ENCODE data around the gene UGT3A2.

UGT3A2 gene

DNA sequence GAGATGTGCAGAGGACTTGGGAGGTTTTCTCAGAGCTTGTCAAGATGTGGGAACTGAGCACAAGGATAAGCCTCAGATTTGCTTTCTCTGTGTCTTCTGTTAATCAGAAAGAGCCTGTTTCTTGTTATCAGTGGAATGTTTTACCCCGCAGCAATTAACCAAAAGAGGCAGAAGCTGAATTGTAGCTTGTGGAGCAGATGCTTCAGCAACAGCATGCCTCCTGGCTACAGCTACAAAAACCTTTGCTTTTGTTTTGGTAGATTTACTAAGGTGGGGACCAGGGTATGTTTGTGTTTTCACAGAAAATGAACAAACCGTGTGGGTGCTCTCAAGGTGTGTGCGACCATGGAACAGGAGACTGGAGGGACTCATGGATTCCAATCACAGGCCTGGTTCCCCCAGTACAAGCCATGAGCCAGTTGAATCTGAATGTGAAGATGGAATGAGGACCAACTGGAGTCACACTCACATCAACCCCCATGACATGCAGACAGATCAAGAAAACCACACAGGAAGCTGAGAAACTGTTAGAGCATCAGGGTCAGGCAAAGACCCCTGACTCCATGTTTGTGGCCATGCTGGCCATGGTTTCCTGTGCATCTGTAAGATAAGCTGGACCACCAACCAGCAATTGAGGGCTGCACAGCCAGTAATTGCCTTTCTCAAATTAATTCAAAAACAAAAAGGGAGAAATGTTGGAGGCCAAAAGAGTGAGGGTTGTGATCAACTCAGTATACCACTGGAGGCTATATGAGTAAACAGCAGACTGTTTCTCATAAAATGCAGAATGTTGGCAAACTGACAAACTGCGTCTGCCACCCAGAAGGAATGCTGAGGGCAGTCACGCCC, 6.9 kb downstream of the UGT3A2 start:
- no peak for ATAC-seq
- TF ChIP-seq ESRRG (CRISPR knock-in tag; IDR thresholded peaks at IDR 0.05) (no peak), ISL1 (CRISPR knock-in tag; IDR thresholded peaks at IDR 0.05) (no peak), PPARA (CRISPR knock-in tag; IDR thresholded peaks at IDR 0.05; ENCODE audit: borderline replicate concordance) (no peak), CSDC2 (CRISPR knock-in tag; IDR thresholded peaks at IDR 0.05) (no peak), TCF4 (CRISPR knock-in tag; IDR thresholded peaks at IDR 0.05; ENCODE audit: borderline replicate concordance) (no peak), ZC3H10 (CRISPR knock-in tag; IDR thresholded peaks at IDR 0.05) (no peak), ZNF565 (CRISPR knock-in tag; conservative IDR thresholded peaks at IDR 0.05; ENCODE audit: low read depth) (no peak), ARNTL (CRISPR knock-in tag; IDR thresholded peaks at IDR 0.05; ENCODE audit: borderline replicate concordance, low read depth) (no peak), RARB (CRISPR knock-in tag; IDR thresholded peaks at IDR 0.05) (no peak)
- TF ChIP-seq, protein P1, sequence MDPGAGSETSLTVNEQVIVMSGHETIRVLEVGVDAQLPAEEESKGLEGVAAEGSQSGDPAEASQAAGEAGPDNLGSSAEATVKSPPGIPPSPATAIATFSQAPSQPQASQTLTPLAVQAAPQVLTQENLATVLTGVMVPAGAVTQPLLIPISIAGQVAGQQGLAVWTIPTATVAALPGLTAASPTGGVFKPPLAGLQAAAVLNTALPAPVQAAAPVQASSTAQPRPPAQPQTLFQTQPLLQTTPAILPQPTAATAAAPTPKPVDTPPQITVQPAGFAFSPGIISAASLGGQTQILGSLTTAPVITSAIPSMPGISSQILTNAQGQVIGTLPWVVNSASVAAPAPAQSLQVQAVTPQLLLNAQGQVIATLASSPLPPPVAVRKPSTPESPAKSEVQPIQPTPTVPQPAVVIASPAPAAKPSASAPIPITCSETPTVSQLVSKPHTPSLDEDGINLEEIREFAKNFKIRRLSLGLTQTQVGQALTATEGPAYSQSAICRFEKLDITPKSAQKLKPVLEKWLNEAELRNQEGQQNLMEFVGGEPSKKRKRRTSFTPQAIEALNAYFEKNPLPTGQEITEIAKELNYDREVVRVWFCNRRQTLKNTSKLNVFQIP (CRISPR knock-in tag; IDR thresholded peaks at IDR 0.05; ENCODE audit: borderline replicate concordance, low read depth) = no peak
- TF ChIP-seq, protein P2, sequence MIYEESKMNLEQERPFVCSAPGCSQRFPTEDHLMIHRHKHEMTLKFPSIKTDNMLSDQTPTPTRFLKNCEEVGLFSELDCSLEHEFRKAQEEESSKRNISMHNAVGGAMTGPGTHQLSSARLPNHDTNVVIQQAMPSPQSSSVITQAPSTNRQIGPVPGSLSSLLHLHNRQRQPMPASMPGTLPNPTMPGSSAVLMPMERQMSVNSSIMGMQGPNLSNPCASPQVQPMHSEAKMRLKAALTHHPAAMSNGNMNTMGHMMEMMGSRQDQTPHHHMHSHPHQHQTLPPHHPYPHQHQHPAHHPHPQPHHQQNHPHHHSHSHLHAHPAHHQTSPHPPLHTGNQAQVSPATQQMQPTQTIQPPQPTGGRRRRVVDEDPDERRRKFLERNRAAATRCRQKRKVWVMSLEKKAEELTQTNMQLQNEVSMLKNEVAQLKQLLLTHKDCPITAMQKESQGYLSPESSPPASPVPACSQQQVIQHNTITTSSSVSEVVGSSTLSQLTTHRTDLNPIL (CRISPR knock-in tag; IDR thresholded peaks at IDR 0.05; ENCODE audit: low read depth) = no peak
- TF ChIP-seq, protein P3, sequence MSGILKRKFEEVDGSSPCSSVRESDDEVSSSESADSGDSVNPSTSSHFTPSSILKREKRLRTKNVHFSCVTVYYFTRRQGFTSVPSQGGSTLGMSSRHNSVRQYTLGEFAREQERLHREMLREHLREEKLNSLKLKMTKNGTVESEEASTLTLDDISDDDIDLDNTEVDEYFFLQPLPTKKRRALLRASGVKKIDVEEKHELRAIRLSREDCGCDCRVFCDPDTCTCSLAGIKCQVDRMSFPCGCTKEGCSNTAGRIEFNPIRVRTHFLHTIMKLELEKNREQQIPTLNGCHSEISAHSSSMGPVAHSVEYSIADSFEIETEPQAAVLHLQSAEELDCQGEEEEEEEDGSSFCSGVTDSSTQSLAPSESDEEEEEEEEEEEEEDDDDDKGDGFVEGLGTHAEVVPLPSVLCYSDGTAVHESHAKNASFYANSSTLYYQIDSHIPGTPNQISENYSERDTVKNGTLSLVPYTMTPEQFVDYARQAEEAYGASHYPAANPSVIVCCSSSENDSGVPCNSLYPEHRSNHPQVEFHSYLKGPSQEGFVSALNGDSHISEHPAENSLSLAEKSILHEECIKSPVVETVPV (CRISPR knock-in tag; IDR thresholded peaks at IDR 0.05) = no peak

DNA sequence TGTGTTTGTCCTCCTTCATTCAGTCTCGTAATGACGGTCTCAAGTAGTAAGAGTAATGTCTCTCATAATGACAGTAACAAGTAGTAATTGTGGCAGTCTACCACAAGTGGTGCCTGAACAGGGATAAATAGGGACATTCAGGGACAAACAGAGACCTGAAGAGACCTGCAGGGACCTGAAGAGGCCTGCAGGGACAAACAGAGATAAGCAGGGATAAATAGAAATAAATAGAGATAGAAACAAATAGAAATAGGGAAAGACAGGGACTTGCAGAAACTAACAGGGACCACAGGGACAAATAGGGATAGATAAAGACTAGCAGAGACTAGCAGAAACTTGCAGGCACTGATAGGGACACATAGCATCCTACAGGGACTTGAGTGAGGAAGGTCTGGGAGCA, 7.9 kb downstream of the UGT3A2 start:
- ATAC-seq = no peak
- TF ChIP-seq ZFP30 (CRISPR knock-in tag; IDR thresholded peaks at IDR 0.05) (no peak), RARB (CRISPR knock-in tag; IDR thresholded peaks at IDR 0.05) (no peak), ZFP3 (CRISPR knock-in tag; IDR thresholded peaks at IDR 0.05) (no peak), PPARA (CRISPR knock-in tag; IDR thresholded peaks at IDR 0.05; ENCODE audit: borderline replicate concordance) (no peak), ZNF8 (CRISPR knock-in tag; IDR thresholded peaks at IDR 0.05) (no peak), OSR1 (CRISPR knock-in tag; IDR thresholded peaks at IDR 0.05) (no peak), ZNF70 (CRISPR knock-in tag; IDR thresholded peaks at IDR 0.05) (no peak), GLIS3 (CRISPR knock-in tag; IDR thresholded peaks at IDR 0.05) (no peak)
- TF ChIP-seq, protein P3 (CRISPR knock-in tag; IDR thresholded peaks at IDR 0.05) = no peak

DNA sequence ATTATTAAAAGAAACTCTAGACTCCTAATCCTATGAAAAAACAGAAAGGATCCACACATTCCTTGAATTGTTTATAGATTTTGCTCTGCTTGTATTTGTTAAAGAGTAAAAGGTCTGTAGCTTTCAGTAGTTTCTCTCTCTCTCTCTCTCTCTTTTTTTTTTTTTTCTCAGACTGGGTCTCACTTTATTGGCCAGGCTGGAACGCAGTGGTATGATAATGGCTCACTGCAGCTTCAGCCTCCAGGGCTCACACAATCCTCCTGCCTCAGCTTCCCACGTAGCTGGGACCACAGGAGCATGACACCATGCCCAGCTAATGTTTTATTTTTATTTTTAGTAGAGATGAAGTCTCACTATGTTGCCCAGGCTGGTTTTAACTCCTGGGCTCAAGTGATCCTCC, 9.3 kb downstream of the UGT3A2 start:
- ATAC-seq = no peak
- TF ChIP-seq, protein P3 (CRISPR knock-in tag; IDR thresholded peaks at IDR 0.05) = no peak
- no peak for TF ChIP-seq TOX (CRISPR knock-in tag; IDR thresholded peaks at IDR 0.05; ENCODE audit: borderline replicate concordance)
- no peak for TF ChIP-seq RARB (CRISPR knock-in tag; IDR thresholded peaks at IDR 0.05)
- TF ChIP-seq, protein P1 (CRISPR knock-in tag; IDR thresholded peaks at IDR 0.05; ENCODE audit: borderline replicate concordance, low read depth) = no peak
- no peak for TF ChIP-seq TCF4 (CRISPR knock-in tag; IDR thresholded peaks at IDR 0.05; ENCODE audit: borderline replicate concordance)
- no peak for TF ChIP-seq SNAI2 (CRISPR knock-in tag; IDR thresholded peaks at IDR 0.05)
- TF ChIP-seq, protein P4, sequence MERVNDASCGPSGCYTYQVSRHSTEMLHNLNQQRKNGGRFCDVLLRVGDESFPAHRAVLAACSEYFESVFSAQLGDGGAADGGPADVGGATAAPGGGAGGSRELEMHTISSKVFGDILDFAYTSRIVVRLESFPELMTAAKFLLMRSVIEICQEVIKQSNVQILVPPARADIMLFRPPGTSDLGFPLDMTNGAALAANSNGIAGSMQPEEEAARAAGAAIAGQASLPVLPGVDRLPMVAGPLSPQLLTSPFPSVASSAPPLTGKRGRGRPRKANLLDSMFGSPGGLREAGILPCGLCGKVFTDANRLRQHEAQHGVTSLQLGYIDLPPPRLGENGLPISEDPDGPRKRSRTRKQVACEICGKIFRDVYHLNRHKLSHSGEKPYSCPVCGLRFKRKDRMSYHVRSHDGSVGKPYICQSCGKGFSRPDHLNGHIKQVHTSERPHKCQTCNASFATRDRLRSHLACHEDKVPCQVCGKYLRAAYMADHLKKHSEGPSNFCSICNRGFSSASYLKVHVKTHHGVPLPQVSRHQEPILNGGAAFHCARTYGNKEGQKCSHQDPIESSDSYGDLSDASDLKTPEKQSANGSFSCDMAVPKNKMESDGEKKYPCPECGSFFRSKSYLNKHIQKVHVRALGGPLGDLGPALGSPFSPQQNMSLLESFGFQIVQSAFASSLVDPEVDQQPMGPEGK (CRISPR knock-in tag; IDR thresholded peaks at IDR 0.05; ENCODE audit: borderline replicate concordance) = no peak
- no peak for TF ChIP-seq OSR1 (CRISPR knock-in tag; IDR thresholded peaks at IDR 0.05)
- no peak for TF ChIP-seq ZNF70 (CRISPR knock-in tag; IDR thresholded peaks at IDR 0.05)
- no peak for TF ChIP-seq PPARA (CRISPR knock-in tag; IDR thresholded peaks at IDR 0.05; ENCODE audit: borderline replicate concordance)
- TF ChIP-seq, protein P2 (CRISPR knock-in tag; IDR thresholded peaks at IDR 0.05; ENCODE audit: low read depth) = no peak
- TF ChIP-seq GLIS3 (CRISPR knock-in tag; IDR thresholded peaks at IDR 0.05) = no peak
- no peak for TF ChIP-seq ZFP3 (CRISPR knock-in tag; IDR thresholded peaks at IDR 0.05)
- no peak for TF ChIP-seq BACH2 (CRISPR knock-in tag; IDR thresholded peaks at IDR 0.05; ENCODE audit: borderline replicate concordance)

Measured in SK-N-SH treated with all-trans-retinoic acid at 6 μM for 48 hours (cell line).